GM13977 (cell line): Measurements from ENCODE around the gene PGP.

Source experiments
- DNase-seq: peaks from one replicate; pipeline ENCODE4 v3.0.0; 2012; ENCODE audit warnings: low spot score
- CTCF ChIP-seq: IDR thresholded peaks from 2 replicates; pipeline ENCODE4 v1.5.1; 2012; ENCODE audit warnings: mild to moderate bottlenecking, control low read depth; ENCODE audit not compliant: insufficient read depth; ENCODE audit errors: extremely low read depth, missing control alignments
- in situ Hi-C: fragments of 300-500 bp; cut with MboI; formaldehyde crosslinking; loops from one replicate; pipeline ENCODE4 v1.12.0; 2022; ENCODE audit warnings: low sequenced_read_pairs, low pct_unique_long_range_greater_than_20kb, mixed read lengths, inconsistent platforms; ENCODE audit not compliant: unreplicated experiment

PGP gene

GRCh38 chr16:2170080-2170479 lies 44.6 kb downstream of the PGP start:
- no peak for DNase-seq
- TF ChIP-seq CTCF: no peak
- in situ Hi-C loops: no loop called here

GRCh38 chr16:2167068-2167638 lies 47.5 kb downstream of the PGP start:
- no peak for TF ChIP-seq CTCF
- in situ Hi-C loops: no loop called here
- no peak for DNase-seq

- TF ChIP-seq CTCF: no peak
- in situ Hi-C loops: no loop called here
- DNase-seq: no peak
Measured at GRCh38 chr16:2166263-2167067, 48.2 kb downstream of the PGP start.

GRCh38 chr16:2165861-2166260 lies 48.8 kb downstream of the PGP start:
- DNase-seq: no peak
- TF ChIP-seq CTCF: no peak
- in situ Hi-C loops: no loop called here

- no peak for DNase-seq
- in situ Hi-C loops: no loop called here
- TF ChIP-seq CTCF: no peak
Measured at GRCh38 chr16:2163211-2163881, 51.3 kb downstream of the PGP start.

DNA sequence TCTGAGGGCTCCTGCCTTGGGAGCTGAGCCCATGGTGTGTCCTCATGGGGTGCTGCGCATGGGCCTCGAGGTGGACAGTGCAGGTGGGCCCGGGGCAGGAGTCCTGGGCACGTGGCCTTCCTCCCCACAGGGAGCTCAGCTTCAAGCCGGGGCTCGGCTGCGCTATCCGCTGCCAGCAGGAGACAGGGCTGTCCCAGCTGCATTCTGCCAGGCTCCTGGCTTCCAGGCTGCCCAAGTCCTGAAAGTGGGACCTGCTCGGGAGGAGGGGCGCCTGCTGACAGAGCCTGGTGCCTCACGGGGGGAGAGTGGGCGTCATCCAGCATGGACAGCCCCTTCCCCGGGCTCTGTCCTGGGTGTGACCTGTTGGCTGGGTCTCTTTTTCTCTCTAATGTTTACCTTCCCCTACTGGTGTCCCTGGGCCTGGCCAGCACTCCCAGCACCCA lies 51.9 kb downstream of the PGP start:
- in situ Hi-C loops: no loop called here
- TF ChIP-seq CTCF: no peak
- DNase-seq: no peak
